HG03460 (cell line): ENCODE results near the gene AFF3.
"Not testable (repeated sequence)": the region's sequence is repeated elsewhere in the genome, so short reads cannot be mapped to it uniquely, and the experiment has no call there.

ENCODE experiments used
- ATAC-seq: cut with Tn5 transposase; IDR thresholded peaks from one replicate; pipeline ENCODE4 v1.9.1; 2021; ENCODE audit not compliant: unreplicated experiment

AFF3 gene

DNA sequence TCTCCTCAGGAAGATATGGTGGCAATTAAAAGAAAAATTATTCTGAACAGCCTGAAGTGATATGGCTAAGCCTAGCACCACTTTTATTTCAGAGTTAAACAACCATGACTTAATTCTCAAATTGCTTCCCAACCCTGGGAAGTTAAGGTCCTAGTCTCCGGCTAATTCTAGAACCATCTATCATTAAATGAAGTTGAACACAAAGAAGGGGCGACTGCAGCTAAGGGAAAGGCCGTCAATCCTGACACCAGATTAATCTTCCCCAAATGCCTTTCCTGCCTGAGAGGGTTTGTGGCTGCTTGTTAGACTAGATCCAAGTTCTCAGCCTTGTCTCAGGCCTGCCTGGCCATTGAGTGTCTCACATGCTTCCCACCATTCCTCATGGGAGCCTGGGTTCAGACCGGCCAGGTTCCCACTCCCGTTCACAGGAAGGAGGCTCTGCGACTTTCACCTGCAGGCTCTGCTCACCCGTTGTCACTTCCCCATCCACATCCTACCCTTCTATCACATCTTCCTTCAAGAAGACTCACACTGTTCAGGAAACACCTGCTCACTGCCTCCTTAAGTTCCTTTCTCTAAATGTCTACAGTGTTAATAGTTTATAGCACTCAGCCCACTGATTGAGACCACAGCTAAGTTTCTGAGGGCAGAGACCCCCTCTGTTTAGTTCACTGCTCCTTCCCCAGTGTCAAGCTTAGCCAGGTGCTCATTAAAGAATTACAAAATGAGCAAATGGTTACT, 369.6 kb downstream of the AFF3 start:
- no peak for ATAC-seq

GRCh38 chr2:99771681-99772333, 370.6 kb downstream of the AFF3 start:
- ATAC-seq = no peak

GRCh38 chr2:99770876-99771275, 371.5 kb downstream of the AFF3 start:
- ATAC-seq = no peak

- ATAC-seq = no peak
Observed at GRCh38 chr2:99765731-99766318, 376.6 kb downstream of the AFF3 start.

GRCh38 chr2:99763764-99764163, 378.6 kb downstream of the AFF3 start:
- ATAC-seq = no peak

DNA sequence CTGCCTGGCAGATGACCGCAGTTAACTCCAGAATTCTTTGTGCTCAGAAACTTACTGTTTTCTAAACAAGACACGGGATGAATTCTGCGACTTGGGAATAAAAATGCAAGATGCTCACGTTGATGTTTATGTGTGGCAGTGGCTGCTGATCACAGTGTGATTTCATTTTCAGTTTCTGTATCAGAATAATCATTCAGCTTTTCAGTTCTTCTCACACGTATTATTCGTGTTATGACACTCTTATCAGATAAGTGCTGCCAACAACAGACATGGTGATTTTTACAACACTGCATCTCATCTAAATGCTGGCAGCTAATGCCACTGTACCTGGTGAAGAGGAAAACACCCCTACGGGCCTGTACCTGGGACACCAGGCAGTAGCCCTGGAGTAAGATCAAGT, 379.7 kb downstream of the AFF3 start:
- ATAC-seq = no peak

- ATAC-seq = no peak
Observed at GRCh38 chr2:99757611-99758114, 384.7 kb downstream of the AFF3 start.

DNA sequence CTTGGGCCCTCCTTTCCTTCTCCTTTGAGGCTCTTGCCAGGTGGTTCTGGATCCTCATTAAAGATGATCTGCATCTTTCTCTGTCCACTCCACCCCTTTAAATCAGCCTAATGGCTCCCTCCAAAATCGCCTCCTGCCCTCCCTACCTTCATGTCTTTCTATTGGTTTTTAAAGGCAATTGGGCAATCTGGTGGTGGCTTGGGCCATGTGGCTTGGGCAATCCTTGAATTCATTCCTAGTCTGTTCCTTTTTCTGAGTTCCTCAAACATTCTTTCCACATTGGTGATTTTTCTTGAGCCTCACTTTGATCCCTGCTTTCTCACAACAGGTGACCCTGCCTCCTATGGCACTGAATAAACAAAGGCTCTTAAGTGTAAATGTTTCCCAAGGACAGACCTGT, 386.3 kb downstream of the AFF3 start:
- ATAC-seq = no peak

GRCh38 chr2:99754210-99754609, 388.2 kb downstream of the AFF3 start:
- ATAC-seq = no peak

DNA sequence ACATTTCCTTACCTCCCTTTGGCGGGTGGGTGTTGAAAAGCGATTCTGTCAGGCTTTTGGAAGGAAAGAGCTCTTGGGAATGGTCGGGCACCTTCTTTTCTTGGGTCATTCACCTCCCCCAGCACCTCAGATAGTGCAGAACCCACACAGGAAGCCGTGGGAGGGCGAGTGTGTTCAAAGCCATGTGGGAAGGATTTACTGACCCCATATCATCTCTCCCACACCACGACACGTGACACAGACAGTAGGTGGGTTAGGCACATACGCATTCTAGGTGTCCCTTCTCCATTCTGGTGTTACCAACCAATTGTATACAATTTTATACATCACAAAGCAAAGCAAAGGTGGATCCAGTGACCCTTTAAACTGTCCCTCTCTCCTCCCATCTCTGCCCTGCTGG, 388.9 kb downstream of the AFF3 start:
- no peak for ATAC-seq

- no peak for ATAC-seq
Observed at GRCh38 chr2:99748344-99748743, 394.0 kb downstream of the AFF3 start.

DNA sequence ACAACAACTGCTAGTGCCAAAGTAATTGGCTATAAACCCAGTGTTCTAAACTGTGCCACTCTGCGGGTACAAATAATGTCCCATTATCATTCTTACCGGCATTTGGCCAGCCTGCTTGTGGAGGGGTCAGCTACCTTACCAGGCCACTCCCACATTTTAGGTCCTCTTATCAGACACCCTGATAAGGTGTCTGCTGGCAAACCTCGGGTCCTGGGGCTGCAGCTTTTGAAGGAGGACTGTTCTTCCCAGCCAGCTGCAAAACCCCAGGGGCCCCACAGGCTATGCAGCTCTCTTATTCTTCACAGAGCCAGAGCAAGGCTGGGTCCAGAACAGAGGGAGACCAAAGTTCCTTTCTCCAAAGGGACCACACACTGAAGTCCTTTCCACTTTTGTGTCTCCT, 394.5 kb downstream of the AFF3 start:
- ATAC-seq = no peak

DNA sequence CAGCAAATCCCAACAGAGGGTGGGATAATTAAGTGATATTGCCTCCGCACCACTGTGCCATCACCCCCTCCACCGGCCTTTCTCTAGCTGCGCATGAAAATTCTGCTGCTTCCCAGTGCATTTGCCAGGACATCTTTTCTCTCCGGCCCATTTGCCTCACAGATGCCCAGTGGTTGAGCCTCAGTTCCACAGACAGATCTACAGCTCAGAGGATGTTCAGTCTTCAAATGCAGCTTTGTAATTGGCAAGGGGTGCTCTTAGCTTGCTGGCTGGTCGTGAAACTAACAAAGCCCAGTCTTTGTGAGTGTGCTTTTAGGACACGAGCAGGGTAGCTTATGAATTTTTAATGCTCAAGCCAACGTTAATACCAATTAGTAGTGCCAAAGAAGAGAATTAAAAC, 399.2 kb downstream of the AFF3 start:
- no peak for ATAC-seq

DNA sequence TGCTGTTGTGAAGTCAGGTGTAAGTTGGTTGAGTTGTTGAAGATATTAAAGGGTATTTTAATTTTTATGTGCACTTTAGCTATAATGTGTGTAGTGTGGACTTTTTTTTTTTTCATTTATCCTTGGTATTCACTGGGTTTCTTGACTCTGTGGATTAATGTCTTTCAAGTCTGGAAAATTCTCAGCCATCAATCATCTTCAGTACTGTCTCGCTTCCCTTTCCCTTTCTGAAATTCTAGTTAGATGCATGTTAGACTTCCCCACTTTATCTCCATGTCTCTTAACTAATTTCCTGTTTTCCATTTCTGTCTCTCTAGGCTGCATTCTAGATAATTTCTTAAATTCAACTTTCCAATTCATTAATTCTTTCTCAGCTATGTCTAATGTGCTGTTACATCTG, 404.9 kb downstream of the AFF3 start:
- no peak for ATAC-seq

- no peak for ATAC-seq
Observed at GRCh38 chr2:99735753-99736152, 406.6 kb downstream of the AFF3 start.

DNA sequence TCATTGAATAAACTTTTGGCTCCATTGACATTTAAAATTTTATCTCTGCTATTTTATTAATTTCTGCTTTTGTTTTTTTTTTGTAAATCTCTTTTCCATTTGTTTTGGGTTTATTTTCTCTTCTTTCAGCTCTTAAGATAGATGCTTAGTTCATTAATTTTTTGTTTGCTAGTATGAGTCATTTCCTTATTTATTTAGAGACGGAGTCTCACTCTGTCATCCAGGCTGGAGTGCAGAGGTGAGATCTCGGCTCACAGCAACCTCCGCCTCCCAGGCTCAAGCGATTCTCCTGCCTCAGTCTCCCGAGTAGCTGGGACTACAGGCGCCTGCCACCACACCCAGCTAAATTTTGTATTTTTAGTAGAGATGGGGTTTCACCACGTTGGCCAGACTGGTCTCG, 407.1 kb downstream of the AFF3 start:
- not testable (repeated sequence) for ATAC-seq

GRCh38 chr2:99734236-99734635, 408.2 kb downstream of the AFF3 start:
- ATAC-seq = no peak

- ATAC-seq = no peak
Observed at GRCh38 chr2:99729104-99730025, 413.0 kb downstream of the AFF3 start.

DNA sequence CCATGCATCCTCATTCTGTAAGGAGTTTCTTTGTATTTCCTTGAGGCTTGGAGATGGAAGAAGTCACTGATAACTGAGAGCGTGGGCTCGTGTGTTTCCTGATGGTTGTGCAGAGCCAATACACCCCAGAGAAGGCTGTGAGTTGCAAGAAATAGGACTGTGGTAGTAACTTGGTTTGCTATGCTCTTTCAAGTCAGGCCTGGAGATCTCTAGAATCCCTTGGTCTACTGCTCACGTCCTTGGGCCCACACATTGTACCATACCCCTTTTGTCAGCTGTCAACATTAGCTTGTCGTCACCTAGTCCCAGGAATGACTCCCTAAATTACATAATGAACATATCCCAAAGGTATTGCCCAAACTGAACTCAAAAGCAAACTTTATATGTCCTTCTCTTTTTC, 414.2 kb downstream of the AFF3 start:
- no peak for ATAC-seq

DNA sequence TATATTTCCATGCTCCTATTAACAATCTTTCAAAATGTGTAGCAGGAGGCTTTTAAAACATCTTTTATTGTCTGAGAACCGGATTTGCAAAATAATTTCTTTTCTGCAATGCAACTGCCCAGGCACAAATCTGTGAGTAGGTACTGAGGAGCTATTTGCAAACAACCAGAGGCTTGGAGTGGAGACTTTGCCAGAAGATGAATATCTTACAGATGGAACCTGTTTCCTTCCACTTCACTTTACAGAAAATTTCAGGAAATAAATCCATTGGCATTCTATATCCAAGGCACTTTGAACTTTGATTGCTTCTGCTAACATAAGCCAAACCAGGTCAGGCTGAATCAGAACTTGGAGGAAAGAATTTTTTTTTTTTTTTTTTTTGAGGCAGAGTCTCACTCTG, 415.2 kb downstream of the AFF3 start:
- ATAC-seq = no peak

DNA sequence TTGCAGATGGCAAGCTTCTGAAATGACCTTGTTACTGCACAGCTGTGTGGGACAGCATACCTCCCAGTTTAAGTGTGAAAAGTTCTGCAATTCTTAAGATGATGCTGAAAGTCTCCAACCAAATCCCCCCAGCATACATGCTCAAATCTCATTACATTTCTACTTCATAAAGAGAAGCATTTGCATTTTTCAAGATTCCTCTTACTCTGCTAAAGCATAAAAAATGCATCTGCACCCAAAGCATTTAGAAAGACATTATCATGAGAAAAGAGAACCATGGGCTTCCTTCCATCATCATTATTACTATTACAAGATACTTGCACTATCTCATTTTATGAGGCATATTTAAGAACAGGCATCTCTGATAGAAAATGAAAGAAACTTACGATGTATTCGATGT, 415.7 kb downstream of the AFF3 start:
- no peak for ATAC-seq
